22Rv1 (cell line): ENCODE data around the gene PGAM1.

Experiments
- H3K27ac ChIP-seq: fragments of 450-650 bp; 2 replicates; pipeline ENCODE4 v1.5.1; 2017
- ZFX ChIP-seq: fragments of 450-650 bp; IDR thresholded peaks from 2 replicates; pipeline ENCODE4 v1.6.1; 2017; ENCODE audit warnings: antibody characterized with exemption, borderline replicate concordance
- TF ChIP-seq, protein P1 (sequence below): fragments of 450-650 bp; IDR thresholded peaks from 2 replicates; pipeline ENCODE4 v1.5.1; 2017; ENCODE audit warnings: mild to moderate bottlenecking

The PGAM1 gene

GRCh38 chr10:97385565-97385964, 40.4 kb upstream of the PGAM1 start:
- TF ChIP-seq, protein P1, sequence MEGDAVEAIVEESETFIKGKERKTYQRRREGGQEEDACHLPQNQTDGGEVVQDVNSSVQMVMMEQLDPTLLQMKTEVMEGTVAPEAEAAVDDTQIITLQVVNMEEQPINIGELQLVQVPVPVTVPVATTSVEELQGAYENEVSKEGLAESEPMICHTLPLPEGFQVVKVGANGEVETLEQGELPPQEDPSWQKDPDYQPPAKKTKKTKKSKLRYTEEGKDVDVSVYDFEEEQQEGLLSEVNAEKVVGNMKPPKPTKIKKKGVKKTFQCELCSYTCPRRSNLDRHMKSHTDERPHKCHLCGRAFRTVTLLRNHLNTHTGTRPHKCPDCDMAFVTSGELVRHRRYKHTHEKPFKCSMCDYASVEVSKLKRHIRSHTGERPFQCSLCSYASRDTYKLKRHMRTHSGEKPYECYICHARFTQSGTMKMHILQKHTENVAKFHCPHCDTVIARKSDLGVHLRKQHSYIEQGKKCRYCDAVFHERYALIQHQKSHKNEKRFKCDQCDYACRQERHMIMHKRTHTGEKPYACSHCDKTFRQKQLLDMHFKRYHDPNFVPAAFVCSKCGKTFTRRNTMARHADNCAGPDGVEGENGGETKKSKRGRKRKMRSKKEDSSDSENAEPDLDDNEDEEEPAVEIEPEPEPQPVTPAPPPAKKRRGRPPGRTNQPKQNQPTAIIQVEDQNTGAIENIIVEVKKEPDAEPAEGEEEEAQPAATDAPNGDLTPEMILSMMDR: no peak
- no peak for TF ChIP-seq ZFX
- H3K27ac ChIP-seq: no peak overlapping the region

DNA sequence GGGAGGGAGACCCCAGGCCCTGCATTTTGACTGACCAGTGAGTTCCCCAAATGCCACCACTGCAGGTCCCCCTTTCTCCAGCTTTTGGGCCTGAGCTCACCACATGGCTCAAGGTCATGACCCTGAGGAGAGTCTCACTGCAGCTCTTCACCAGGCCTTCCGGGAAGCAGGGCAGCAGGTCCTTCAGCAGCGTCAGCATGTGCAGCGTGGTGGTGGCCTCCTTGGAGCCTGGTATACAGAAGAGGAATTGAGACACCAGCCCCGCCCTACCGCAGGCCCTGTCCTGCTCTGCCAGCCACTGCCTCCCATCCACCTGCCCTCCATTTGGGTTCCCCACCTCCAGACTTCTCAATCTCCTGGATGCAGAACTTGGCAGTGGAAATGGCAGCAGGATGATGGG, 37.8 kb upstream of the PGAM1 start:
- H3K27ac ChIP-seq: no peak overlapping the region
- TF ChIP-seq ZFX: no peak
- TF ChIP-seq, protein P1: no peak

DNA sequence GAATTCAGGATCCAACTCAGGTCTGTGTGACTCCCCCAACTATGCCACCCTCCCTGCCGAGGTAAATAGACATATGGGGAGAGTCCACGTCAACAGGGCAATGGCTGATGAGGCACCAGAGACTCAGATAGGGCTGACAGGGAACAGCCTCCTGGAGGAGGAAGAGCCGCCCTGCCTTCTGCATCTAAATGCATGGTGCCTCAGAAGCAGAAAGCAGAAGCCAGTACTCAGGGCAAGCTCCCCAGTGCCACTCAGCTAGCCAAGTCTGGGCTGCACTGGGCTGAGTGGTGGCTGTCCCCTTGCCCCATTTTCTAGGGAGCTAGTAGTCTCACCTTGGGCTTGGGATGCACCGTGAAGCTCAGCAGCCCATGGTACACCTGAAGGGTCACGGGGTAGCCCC, 35.9 kb upstream of the PGAM1 start:
- no peak overlapping the region for H3K27ac ChIP-seq
- TF ChIP-seq, protein P1: no peak
- no peak for TF ChIP-seq ZFX

DNA sequence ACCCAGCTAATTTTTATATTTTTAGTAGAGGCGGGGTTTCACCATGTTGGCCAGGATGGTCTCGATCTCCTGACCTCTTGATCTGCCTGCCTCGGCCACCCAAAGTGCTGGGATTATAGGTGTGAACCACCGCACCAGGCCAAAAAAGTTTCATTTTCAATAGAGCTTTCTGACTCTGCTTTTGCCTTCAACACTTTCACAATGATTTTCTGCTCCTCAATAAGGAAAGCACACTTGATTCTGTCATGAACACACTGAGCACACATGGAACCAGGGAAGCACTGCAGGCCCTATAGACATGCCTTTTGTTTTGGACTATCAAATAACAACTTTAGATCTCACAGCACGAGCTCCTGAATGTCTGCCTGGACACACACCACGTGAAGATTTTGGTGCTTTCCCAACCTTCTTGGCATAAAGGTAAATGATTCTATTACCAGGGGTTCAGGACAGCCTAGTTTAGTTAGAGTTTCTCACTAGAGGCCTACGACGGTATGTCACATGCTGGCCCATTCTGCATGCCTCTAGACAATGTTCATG, 32.9 kb upstream of the PGAM1 start:
- no peak overlapping the region for H3K27ac ChIP-seq
- TF ChIP-seq ZFX: no peak
- TF ChIP-seq, protein P1: no peak

GRCh38 chr10:97396056-97396455, 29.9 kb upstream of the PGAM1 start:
- TF ChIP-seq, protein P1: no peak
- no peak for TF ChIP-seq ZFX
- H3K27ac ChIP-seq: no peak overlapping the region

GRCh38 chr10:97399843-97400545, 26.0 kb upstream of the PGAM1 start:
- TF ChIP-seq ZFX: no peak
- TF ChIP-seq, protein P1: no peak
- H3K27ac ChIP-seq: peak overlapping the region; percentile 85

DNA sequence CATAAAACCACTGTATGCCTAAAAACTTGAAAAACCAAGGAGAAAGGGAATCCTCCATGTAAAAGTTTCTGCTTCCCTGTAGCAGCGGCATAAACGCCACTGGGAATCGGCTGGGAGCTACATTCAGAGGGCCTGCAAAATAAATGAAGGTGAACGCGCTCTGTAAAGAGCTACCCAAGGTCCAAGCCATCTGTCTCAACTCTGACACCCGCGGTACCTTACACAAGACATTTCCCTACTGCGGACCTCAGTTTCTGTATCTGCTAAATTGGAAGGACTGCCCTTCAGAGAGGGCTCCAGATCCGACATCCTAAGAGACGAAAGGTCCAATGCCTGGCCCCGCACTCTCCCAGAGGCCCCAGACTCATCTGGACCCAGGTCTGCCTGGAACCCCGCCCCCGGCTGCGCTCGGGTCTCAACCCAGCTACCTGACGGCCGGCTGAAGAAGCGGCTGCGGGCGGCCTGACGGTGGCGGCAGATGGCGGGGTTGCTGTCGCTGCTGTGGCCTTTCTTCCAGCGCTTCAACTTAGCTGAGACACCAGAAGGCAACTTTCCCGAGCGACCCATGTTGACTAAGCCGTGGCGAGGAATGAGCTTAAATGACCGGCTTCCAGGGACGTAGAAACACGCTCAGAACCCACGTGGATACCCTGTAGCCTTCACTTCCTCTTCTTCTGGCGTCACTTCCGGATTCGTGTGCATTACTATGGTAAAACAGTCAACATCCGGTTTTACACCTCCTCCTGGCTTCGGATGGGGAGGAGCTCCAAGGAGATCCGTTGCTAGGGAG, 25.1 kb upstream of the PGAM1 start, which contains the start of gene RRP12:
Gene RRP12 (minus strand): TSS at position 676 of the 790 bp plus-strand sequence. CDS start 109 bp downstream, at position 567.
- TF ChIP-seq, protein P1: peak; percentile 18
- no peak for TF ChIP-seq ZFX
- peak within 1 kb of the TSS; percentile 85 for H3K27ac ChIP-seq
